ENCODE results near the gene NTRK2.

The NTRK2 gene

DNA sequence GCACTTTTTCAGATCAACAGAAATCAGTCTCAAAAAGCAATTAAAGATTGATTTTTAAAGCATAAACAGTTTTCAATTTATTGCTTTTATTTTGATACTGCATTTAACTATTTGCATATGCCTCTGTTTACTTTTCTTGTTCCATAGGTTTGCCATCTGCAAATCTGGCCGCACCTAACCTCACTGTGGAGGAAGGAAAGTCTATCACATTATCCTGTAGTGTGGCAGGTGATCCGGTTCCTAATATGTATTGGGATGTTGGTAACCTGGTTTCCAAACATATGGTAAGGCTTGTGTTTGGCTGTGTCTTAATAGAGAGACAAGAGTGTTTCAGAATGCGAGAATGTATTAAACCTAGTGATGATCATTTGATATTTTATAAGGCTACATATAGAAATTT lies 53.9 kb downstream of the NTRK2 start:
- TF ChIP-seq, protein P1, sequence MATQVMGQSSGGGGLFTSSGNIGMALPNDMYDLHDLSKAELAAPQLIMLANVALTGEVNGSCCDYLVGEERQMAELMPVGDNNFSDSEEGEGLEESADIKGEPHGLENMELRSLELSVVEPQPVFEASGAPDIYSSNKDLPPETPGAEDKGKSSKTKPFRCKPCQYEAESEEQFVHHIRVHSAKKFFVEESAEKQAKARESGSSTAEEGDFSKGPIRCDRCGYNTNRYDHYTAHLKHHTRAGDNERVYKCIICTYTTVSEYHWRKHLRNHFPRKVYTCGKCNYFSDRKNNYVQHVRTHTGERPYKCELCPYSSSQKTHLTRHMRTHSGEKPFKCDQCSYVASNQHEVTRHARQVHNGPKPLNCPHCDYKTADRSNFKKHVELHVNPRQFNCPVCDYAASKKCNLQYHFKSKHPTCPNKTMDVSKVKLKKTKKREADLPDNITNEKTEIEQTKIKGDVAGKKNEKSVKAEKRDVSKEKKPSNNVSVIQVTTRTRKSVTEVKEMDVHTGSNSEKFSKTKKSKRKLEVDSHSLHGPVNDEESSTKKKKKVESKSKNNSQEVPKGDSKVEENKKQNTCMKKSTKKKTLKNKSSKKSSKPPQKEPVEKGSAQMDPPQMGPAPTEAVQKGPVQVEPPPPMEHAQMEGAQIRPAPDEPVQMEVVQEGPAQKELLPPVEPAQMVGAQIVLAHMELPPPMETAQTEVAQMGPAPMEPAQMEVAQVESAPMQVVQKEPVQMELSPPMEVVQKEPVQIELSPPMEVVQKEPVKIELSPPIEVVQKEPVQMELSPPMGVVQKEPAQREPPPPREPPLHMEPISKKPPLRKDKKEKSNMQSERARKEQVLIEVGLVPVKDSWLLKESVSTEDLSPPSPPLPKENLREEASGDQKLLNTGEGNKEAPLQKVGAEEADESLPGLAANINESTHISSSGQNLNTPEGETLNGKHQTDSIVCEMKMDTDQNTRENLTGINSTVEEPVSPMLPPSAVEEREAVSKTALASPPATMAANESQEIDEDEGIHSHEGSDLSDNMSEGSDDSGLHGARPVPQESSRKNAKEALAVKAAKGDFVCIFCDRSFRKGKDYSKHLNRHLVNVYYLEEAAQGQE (IDR thresholded peaks at IDR 0.05; ENCODE audit: insufficient read depth in 1 of 2, low read depth in 2 of 2, low read length in 2 of 2): no peak
- TF ChIP-seq SIN3A (IDR thresholded peaks at IDR 0.05; ENCODE audit: borderline replicate concordance, insufficient read depth, low read length) (no peak), POLR2AphosphoS5 (IDR thresholded peaks at IDR 0.05; ENCODE audit: low read depth, low read length) (no peak), TAF1 (IDR thresholded peaks at IDR 0.05; ENCODE audit: borderline replicate concordance, insufficient read depth, low read length) (no peak), FOXP2 (optimal IDR thresholded peaks at IDR 0.05; ENCODE audit: borderline replicate concordance, extremely low read depth, extremely low read length, insufficient read depth) (no peak)

DNA sequence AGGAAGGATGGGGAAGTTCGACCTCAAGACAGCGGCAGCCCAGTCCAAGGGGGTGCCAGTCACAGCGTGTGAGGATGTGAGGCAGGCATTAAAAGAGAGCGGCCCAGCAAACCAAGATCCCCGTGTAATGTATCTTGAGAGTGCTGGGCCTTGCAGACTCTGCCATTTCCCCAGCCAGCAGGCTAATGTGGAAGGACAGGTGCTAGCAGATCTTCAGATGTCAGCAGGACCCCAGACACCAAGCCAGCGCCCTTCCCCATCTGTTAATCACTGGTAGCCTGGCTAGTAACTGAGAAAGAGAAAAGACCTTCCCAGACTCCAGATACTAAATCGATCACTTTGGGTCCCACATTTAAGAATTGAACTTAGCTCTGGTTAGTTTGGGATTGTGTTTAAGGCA lies 62.2 kb downstream of the NTRK2 start:
- TF ChIP-seq, protein P1 (IDR thresholded peaks at IDR 0.05; ENCODE audit: insufficient read depth in 1 of 2, low read depth in 2 of 2, low read length in 2 of 2): no peak

DNA sequence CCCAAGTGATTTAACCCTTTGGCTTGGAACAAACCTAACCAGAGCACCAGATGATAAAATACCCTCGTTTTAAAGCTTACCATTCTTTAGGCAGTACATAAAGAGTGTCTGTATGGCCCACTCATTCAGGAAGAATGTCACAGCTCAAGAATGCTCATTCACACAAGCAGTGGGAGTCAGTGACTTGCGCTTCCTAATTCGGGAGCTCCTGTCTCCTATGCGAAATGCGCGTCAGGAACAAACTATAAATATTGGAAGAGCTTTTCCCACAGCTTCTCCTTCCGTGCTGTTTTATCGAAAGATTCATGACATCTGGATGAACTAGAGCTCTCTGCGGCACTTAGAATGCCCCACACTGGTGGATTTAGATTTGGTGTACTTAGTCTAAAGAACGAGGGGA lies 66.6 kb downstream of the NTRK2 start:
- TF ChIP-seq TAF1 (IDR thresholded peaks at IDR 0.05; ENCODE audit: borderline replicate concordance, insufficient read depth, low read length) (no peak), FOXP2 (optimal IDR thresholded peaks at IDR 0.05; ENCODE audit: borderline replicate concordance, extremely low read depth, extremely low read length, insufficient read depth) (no peak), POLR2AphosphoS5 (IDR thresholded peaks at IDR 0.05; ENCODE audit: low read depth, low read length) (no peak), SIN3A (IDR thresholded peaks at IDR 0.05; ENCODE audit: borderline replicate concordance, insufficient read depth, low read length) (no peak)
- TF ChIP-seq, protein P1 (IDR thresholded peaks at IDR 0.05; ENCODE audit: insufficient read depth in 1 of 2, low read depth in 2 of 2, low read length in 2 of 2): no peak

- TF ChIP-seq POLR2AphosphoS5 (IDR thresholded peaks at IDR 0.05; ENCODE audit: low read depth, low read length) (no peak), TAF1 (IDR thresholded peaks at IDR 0.05; ENCODE audit: borderline replicate concordance, insufficient read depth, low read length) (no peak)
- TF ChIP-seq, protein P1 (IDR thresholded peaks at IDR 0.05; ENCODE audit: insufficient read depth in 1 of 2, low read depth in 2 of 2, low read length in 2 of 2): no peak
These were observed 67.0 kb downstream of the NTRK2 start for GRCh38 chr9:84736536-84736935.

- TF ChIP-seq FOXP2 (optimal IDR thresholded peaks at IDR 0.05; ENCODE audit: borderline replicate concordance, extremely low read depth, extremely low read length, insufficient read depth) (no peak), TAF1 (IDR thresholded peaks at IDR 0.05; ENCODE audit: borderline replicate concordance, insufficient read depth, low read length) (no peak), POLR2AphosphoS5 (IDR thresholded peaks at IDR 0.05; ENCODE audit: low read depth, low read length) (no peak), SIN3A (IDR thresholded peaks at IDR 0.05; ENCODE audit: borderline replicate concordance, insufficient read depth, low read length) (no peak)
- TF ChIP-seq, protein P1 (IDR thresholded peaks at IDR 0.05; ENCODE audit: insufficient read depth in 1 of 2, low read depth in 2 of 2, low read length in 2 of 2): no peak
These were observed 68.8 kb downstream of the NTRK2 start for GRCh38 chr9:84738353-84738752.

All from PFSK-1 (cell line).